H1 (cell line): ENCODE data around the gene CKMT1B. TPM values are rescaled to one million over a fixed set of nuclear protein-coding genes. Genes with fewer than 3 reads are reported as not detected.
"Not testable (repeated sequence)": the region's sequence is repeated elsewhere in the genome, so short reads cannot be mapped to it uniquely, and the experiment has no call there.

Experiments used
- CTCF ChIA-PET: fragments of 300-600 bp; sonication (Branson Sonifier 250); formaldehyde crosslinking; loops from one replicate; lab custom pipeline; 2021; ENCODE audit not compliant: partially characterized antibody; lab: Charles Lee
- POLR2A ChIA-PET: fragments of 300-600 bp; sonication (Branson Sonifier 250); formaldehyde crosslinking; loops from one replicate; lab custom pipeline; 2021; ENCODE audit warnings: inconsistent platforms; ENCODE audit not compliant: partially characterized antibody; lab: Charles Lee
- DNase-seq, 2 experiments: peaks; one replicate each; pipeline versions ENCODE4 v3.0.0 to v3.0.0-alpha.2; 2010 to 2022; ENCODE audit warnings: low spot score in 2 of 2, low read depth in 1 of 2, mixed read lengths in 1 of 2
- FAIRE-seq: peaks from 2 replicates; lab custom pipeline; 2011; peaks lifted over from hg19 to GRCh38; lab: Jason Lieb, UNC
- H2AFZ ChIP-seq: 2 replicates; pipeline ENCODE4 v1.8.1; 2012; ENCODE audit warnings: low read length, inconsistent platforms
- H2AK5ac ChIP-seq: 2 replicates; pipeline ENCODE4 v1.6.1; 2013; ENCODE audit warnings: low read depth, low read length
- H2BK120ac ChIP-seq: replicated peaks from 2 replicates; pipeline ENCODE3; 2013; ENCODE audit warnings: low read depth, low read length, inconsistent platforms
- H2BK12ac ChIP-seq: 2 replicates; pipeline ENCODE4 v1.6.1; 2013; ENCODE audit warnings: low read depth, low read length
- H2BK15ac ChIP-seq: 2 replicates; pipeline ENCODE4 v1.6.1; 2013; ENCODE audit warnings: low read length
- H2BK20ac ChIP-seq: 2 replicates; pipeline ENCODE4 v1.6.1; 2013; ENCODE audit warnings: low read length
- H2BK5ac ChIP-seq: 2 replicates; pipeline ENCODE4 v1.6.1; 2013; ENCODE audit warnings: low read depth, low read length
- H3K14ac ChIP-seq: 2 replicates; pipeline ENCODE4 v1.6.1; 2013; ENCODE audit warnings: inconsistent platforms; ENCODE audit not compliant: insufficient read length
- H3K18ac ChIP-seq: 2 replicates; pipeline ENCODE4 v1.6.1; 2013; ENCODE audit warnings: low read length; ENCODE audit errors: extremely low read depth
- H3K23ac ChIP-seq: 2 replicates; pipeline ENCODE4 v1.6.1; 2013; ENCODE audit warnings: inconsistent platforms; ENCODE audit not compliant: insufficient read length
- H3K23me2 ChIP-seq: 2 replicates; pipeline ENCODE4 v1.6.1; 2013; ENCODE audit warnings: low read depth, low read length
- H3K27ac ChIP-seq: 2 replicates; pipeline ENCODE4 v1.6.1; 2011; ENCODE audit warnings: low read depth, low read length, inconsistent platforms
- H3K27me3 ChIP-seq, 4 experiments: replicated peaks in 1 of 4; 1 replicate in 1 of 4; 2 replicates in 3 of 4; pipeline versions ENCODE4 v1.6.1 to v1.8.1; 2011 to 2013; ENCODE audit warnings: low read length in 3 of 4, mild to moderate bottlenecking in 3 of 4, inconsistent platforms in 2 of 4, mixed read lengths in 2 of 4, moderate library complexity in 1 of 4; ENCODE audit not compliant: control insufficient read depth in 3 of 4, insufficient read depth in 3 of 4; ENCODE audit errors: extremely low read depth in 1 of 4
- H3K36me3 ChIP-seq, 4 experiments: 2 replicates each; pipeline versions ENCODE4 v1.6.1 to v1.8.1; 2011 to 2013; ENCODE audit warnings: mild to moderate bottlenecking in 4 of 4, low read length in 3 of 4, moderate library complexity in 2 of 4, control low read depth in 1 of 4, inconsistent platforms in 1 of 4; ENCODE audit not compliant: insufficient read depth in 4 of 4, control insufficient read depth in 2 of 4
- H3K4ac ChIP-seq: replicated peaks from 2 replicates; pipeline ENCODE3; 2013; ENCODE audit warnings: low read length, low read depth, mixed read lengths, inconsistent platforms; ENCODE audit not compliant: insufficient read length
- H3K4me1 ChIP-seq, 4 experiments: replicated peaks in 1 of 4; 1 replicate in 1 of 4; 2 replicates in 3 of 4; pipeline versions ENCODE4 v1.6.1 to v1.8.1; 2011 to 2013; ENCODE audit warnings: low read length in 3 of 4, inconsistent platforms in 2 of 4, mixed read lengths in 1 of 4; ENCODE audit not compliant: insufficient read depth in 4 of 4, control insufficient read depth in 3 of 4
- H3K4me2 ChIP-seq, 2 experiments: 2 replicates each; pipeline versions ENCODE4 v1.6.1 to v1.8.1; 2011 to 2013; ENCODE audit warnings: low read depth in 2 of 2, low read length in 2 of 2, control low read depth in 1 of 2, inconsistent platforms in 1 of 2, mild to moderate bottlenecking in 1 of 2; ENCODE audit not compliant: insufficient read depth in 1 of 2
- H3K4me3 ChIP-seq, 4 experiments: fragments of 200-600, 300-600 bp in 1 of 4; sonication (generic), shearing (Covaris generic), sonication (Bioruptor Twin) in 1 of 4; 2 replicates each; pipeline versions ENCODE4 v1.5.1 to v1.8.1; 2011 to 2016; ENCODE audit warnings: low read length in 4 of 4, low read depth in 3 of 4, control low read depth in 2 of 4, inconsistent platforms in 2 of 4, mild to moderate bottlenecking in 2 of 4, mixed read lengths in 1 of 4, moderate library complexity in 1 of 4; ENCODE audit not compliant: insufficient read depth in 2 of 4; ENCODE audit errors: extremely low read depth in 1 of 4
- H3K56ac ChIP-seq: replicated peaks from 2 replicates; pipeline ENCODE3; 2013; ENCODE audit warnings: low read depth, mild to moderate bottlenecking, mixed read lengths, low read length, inconsistent platforms; ENCODE audit not compliant: insufficient read length
- H3K79me1 ChIP-seq: 2 replicates; pipeline ENCODE4 v1.6.1; 2013; ENCODE audit warnings: low read depth, low read length, control low read depth
- H3K79me2 ChIP-seq, 2 experiments: 2 replicates each; pipeline versions ENCODE4 v1.6.1 to v1.8.1; 2012 to 2013; ENCODE audit warnings: low read length in 2 of 2, mild to moderate bottlenecking in 2 of 2, inconsistent platforms in 1 of 2; ENCODE audit not compliant: insufficient read depth in 2 of 2, control insufficient read depth in 1 of 2
- H3K9ac ChIP-seq, 4 experiments: replicated peaks in 1 of 4; 1 replicate in 1 of 4; 2 replicates in 3 of 4; pipeline versions ENCODE4 v1.6.1 to v1.8.1; 2011 to 2013; ENCODE audit warnings: low read depth in 3 of 4, low read length in 3 of 4, control low read depth in 2 of 4, mild to moderate bottlenecking in 2 of 4, moderate library complexity in 2 of 4, inconsistent platforms in 1 of 4; ENCODE audit errors: extremely low read depth in 1 of 4
- H3K9me3 ChIP-seq, 2 experiments: 2 replicates each; pipeline versions ENCODE4 v1.6.1 to v1.8.1; 2012 to 2013; ENCODE audit warnings: mild to moderate bottlenecking in 2 of 2, moderate library complexity in 2 of 2, control low read depth in 1 of 2, inconsistent platforms in 1 of 2, low read depth in 1 of 2, low read length in 1 of 2, mixed read lengths in 1 of 2; ENCODE audit not compliant: insufficient read depth in 2 of 2
- H4K20me1 ChIP-seq, 2 experiments: replicated peaks in 1 of 2; 2 replicates each; pipeline versions ENCODE3 to v1.8.1; 2011 to 2013; ENCODE audit warnings: inconsistent platforms in 2 of 2, low read length in 2 of 2, mild to moderate bottlenecking in 1 of 2; ENCODE audit not compliant: insufficient read depth in 2 of 2, control insufficient read depth in 1 of 2
- H4K5ac ChIP-seq: 2 replicates; pipeline ENCODE4 v1.6.1; 2013; ENCODE audit warnings: low read length, low read depth, mixed read lengths, inconsistent platforms; ENCODE audit not compliant: insufficient read length
- H4K8ac ChIP-seq: 2 replicates; pipeline ENCODE4 v1.8.0; 2013; ENCODE audit warnings: mild to moderate bottlenecking, moderate library complexity, low read length, inconsistent platforms; ENCODE audit not compliant: insufficient read depth; ENCODE audit errors: extremely low read depth
- H4K91ac ChIP-seq: replicated peaks from 2 replicates; pipeline ENCODE3; 2013; ENCODE audit warnings: low read length, mixed read lengths, inconsistent platforms; ENCODE audit not compliant: insufficient read length
- WGBS, 2 experiments: shearing (Covaris generic) in 1 of 2; methylation state at CpG; one replicate each; pipeline versions ENCODE4 v1.1.6 to v1.1.7; 2013 to 2015; ENCODE audit warnings: low lambda C conversion rate in 2 of 2, mixed read lengths in 2 of 2, inconsistent platforms in 1 of 2, low coverage in 1 of 2, missing lambda C conversion rate in 1 of 2; ENCODE audit not compliant: insufficient replicate concordance in 2 of 2, insufficient coverage in 1 of 2, insufficient read length in 1 of 2; ENCODE audit errors: extremely low coverage in 1 of 2, missing lambda C conversion rate in 1 of 2; 5-methylcytosine and 5-hydroxymethylcytosine counted together
- long read RNA-seq, 2 experiments: library from RNA in 1 of 2; library from capped mRNA in 1 of 2; stranded (forward); transcript quantifications; one replicate each; pipeline ENCODE4 v2.0.0, GENCODE V29; 2021; ENCODE audit warnings: inconsistent platforms in 1 of 2
- polyA minus RNA-seq, 3 experiments: library from RNA; depleted of rRNA, polyadenylated mRNA; stranded (reverse); fragments of >200 nt; gene quantifications; 1 replicate in 2 of 3; 2 replicates in 1 of 3; pipeline ENCODE4 v1.2.3, GENCODE V29; 2011
- polyA plus RNA-seq, 7 experiments: library from polyadenylated mRNA; depleted of rRNA in 3 of 7; stranded (reverse) in 5 of 7; unstranded in 2 of 7; fragments of >200 nt in 5 of 7; fragments of 200-250 nt in 2 of 7; gene quantifications; 1 replicate in 5 of 7; 2 replicates in 1 of 7; 4 replicates in 1 of 7; pipeline versions ENCODE4 v1.2.1 to v1.2.3, GENCODE V29; 2011 to 2013; ENCODE audit warnings: missing spikeins in 2 of 7, mixed read lengths in 2 of 7
- total RNA-seq: library from RNA; stranded (reverse); fragmentation: NEBNext Ultra II Directional; extraction: Animal tissue kit (Norgen Biotek cat#: 25700); gene quantifications from 2 replicates; pipeline ENCODE4 v1.2.1, GENCODE V29; 2021

CKMT1B gene
- total RNA-seq, result 27.1 and 30.5 TPM in 2 replicates
- 91.3 and 111 TPM in 2 replicates for polyA plus RNA-seq (2011; rRNA removed)
- polyA plus RNA-seq (2011; cell fraction: cytosol; rRNA removed), result 49.0 TPM
- 190 TPM for polyA plus RNA-seq (2011; cell fraction: nucleus; rRNA removed)
- polyA plus RNA-seq (2012, experiment 1 of 2), result 34.6 to 45.0 TPM (median 39.9 TPM) in 4 replicates
- polyA plus RNA-seq (2012, experiment 2 of 2), result 35.6 TPM
- 63.7 TPM for polyA plus RNA-seq (2013, experiment 1 of 2)
- polyA plus RNA-seq (2013, experiment 2 of 2), result 54.8 TPM
- polyA minus RNA-seq (2011; rRNA and poly(A)+ RNA removed), result 16.1 and 23.2 TPM in 2 replicates
- polyA minus RNA-seq (2011; cell fraction: cytosol; rRNA and poly(A)+ RNA removed), result 37.4 TPM
- 29.9 TPM for polyA minus RNA-seq (2011; cell fraction: nucleus; rRNA and poly(A)+ RNA removed)
- long read RNA-seq, experiment 1, transcript CKMT1B-207 (9 exons, 1,747 nt), result major isoform, 9 of 18 reads
- long read RNA-seq, experiment 1, partial matches to known transcripts, result 7 of 18 reads
- long read RNA-seq, experiment 1, other reads (novel, unspliced or antisense), result 2 of 18 reads
- long read RNA-seq, experiment 2, transcript CKMT1B-207 (9 exons, 1,747 nt), result major isoform, 20 of 34 reads
- long read RNA-seq, experiment 2, partial matches to known transcripts, result 4 of 34 reads
- long read RNA-seq, experiment 2, other reads (novel, unspliced or antisense), result 8 of 34 reads

- H2BK15ac ChIP-seq, CTCF ChIA-PET, H3K4me1 ChIP-seq, H4K20me1 ChIP-seq, H2BK12ac ChIP-seq, H3K79me1 ChIP-seq, H3K14ac ChIP-seq, H3K18ac ChIP-seq, H3K9me3 ChIP-seq, H2BK5ac ChIP-seq, H2BK120ac ChIP-seq, H4K91ac ChIP-seq, H4K8ac ChIP-seq, H3K9ac ChIP-seq, H3K56ac ChIP-seq, H3K4me3 ChIP-seq, POLR2A ChIA-PET, H3K4ac ChIP-seq, H4K5ac ChIP-seq, H3K4me2 ChIP-seq, DNase-seq, H3K36me3 ChIP-seq, H2AK5ac ChIP-seq, H2AFZ ChIP-seq, H3K23ac ChIP-seq, H3K27ac ChIP-seq, H3K23me2 ChIP-seq, H2BK20ac ChIP-seq, H3K79me2 ChIP-seq, H3K27me3 ChIP-seq: not testable (repeated sequence)
- FAIRE-seq, result peak; percentile 62
- WGBS, 2 experiments, result no CpG with 5 or more reads among the region's 43 CpGs
Observed at GRCh38 chr15:43593328-43594190, at the start of gene CKMT1B. TSS of gene CKMT1B (plus strand) at chr15:43594027. CDS start at chr15:43594219, 192 bp downstream.
